IgD-negative memory B cell (primary cell): ENCODE measurements around the gene DISP2. TPM values are rescaled to one million over a fixed set of nuclear protein-coding genes. Genes with fewer than 3 reads are reported as not detected.

Experiments used
- H3K27ac Mint-ChIP-seq, 3 donors: one replicate each; pipeline ENCODE4 v1.8.0; 2020 to 2022; ENCODE audit warnings: mild to moderate bottlenecking in 3 of 3, mixed read lengths in 3 of 3, moderate library complexity in 1 of 3
- H3K27me3 Mint-ChIP-seq: one replicate; pipeline ENCODE4 v1.8.0; 2021; ENCODE audit warnings: mixed read lengths
- H3K36me3 Mint-ChIP-seq: one replicate; pipeline ENCODE4 v1.8.0; 2020; ENCODE audit warnings: mild to moderate bottlenecking, mixed read lengths
- H3K4me1 Mint-ChIP-seq, 3 donors: one replicate each; pipeline ENCODE4 v1.8.0; 2020 to 2022; ENCODE audit warnings: mixed read lengths in 3 of 3, mild to moderate bottlenecking in 1 of 3
- H3K4me3 Mint-ChIP-seq, 4 donors: one replicate each; pipeline ENCODE4 v1.8.0; 2020 to 2022; ENCODE audit warnings: mild to moderate bottlenecking in 4 of 4, mixed read lengths in 4 of 4, moderate library complexity in 3 of 4
- H3K9me3 Mint-ChIP-seq, 3 donors: one replicate each; pipeline ENCODE4 v1.8.0; 2020 to 2021; ENCODE audit warnings: mixed read lengths in 3 of 3, mild to moderate bottlenecking in 1 of 3
- polyA plus RNA-seq: library from polyadenylated mRNA; unstranded; fragments of 300-500 nt; fragmentation: Illumina TruSeq; gene quantifications from one replicate; pipeline ENCODE4 v1.2.3, GENCODE V29; 2021

DISP2 gene
- polyA plus RNA-seq, 1 donor from 2014 or later = 0.19 TPM

GRCh38 chr15:40392986-40393948 lies 35.2 kb downstream of the DISP2 start:
- H3K36me3 Mint-ChIP-seq = peaks cover 11% of the 10 kb centered on the region
- H3K9me3 Mint-ChIP-seq = no peaks in the 10 kb centered on the region
- H3K27ac Mint-ChIP-seq = no peak overlapping the region
- no peaks in the 10 kb centered on the region for H3K27me3 Mint-ChIP-seq
- H3K4me1 Mint-ChIP-seq = peaks cover 3 to 7% (median 3%) of the 10 kb centered on the region in 3 donors
- no peak overlapping the region for H3K4me3 Mint-ChIP-seq

GRCh38 chr15:40397688-40398412 lies 39.8 kb downstream of the DISP2 start:
- peak overlapping the region in 2 of 3 donors; percentile 23 to 67 for H3K27ac Mint-ChIP-seq
- H3K9me3 Mint-ChIP-seq = peaks cover 0 to 2% (median 0%) of the 10 kb centered on the region in 3 donors
- H3K36me3 Mint-ChIP-seq = peaks cover 7% of the 10 kb centered on the region
- H3K4me3 Mint-ChIP-seq = peak overlapping the region in 3 of 4 donors; percentile 25 to 81 (median 29)
- peaks cover 14 to 15% (median 15%) of the 10 kb centered on the region in 3 donors for H3K4me1 Mint-ChIP-seq
- H3K27me3 Mint-ChIP-seq = no peaks in the 10 kb centered on the region

- Mint-ChIP-seq H3K27me3 (no peaks in the 10 kb centered on the region), H3K9me3 (peaks cover 0 to 2% (median 0%) of the 10 kb centered on the region in 3 donors), H3K4me1 (peaks cover 14 to 15% (median 15%) of the 10 kb centered on the region in 3 donors), H3K27ac (no peak overlapping the region), H3K36me3 (peaks cover 5% of the 10 kb centered on the region), H3K4me3 (peak overlapping the region; percentile 17 to 81 (median 27))
Measured at GRCh38 chr15:40398413-40398873, 40.4 kb downstream of the DISP2 start.

GRCh38 chr15:40399370-40399769 lies 41.4 kb downstream of the DISP2 start:
- H3K27me3 Mint-ChIP-seq = no peaks in the 10 kb centered on the region
- H3K27ac Mint-ChIP-seq = no peak overlapping the region
- H3K4me3 Mint-ChIP-seq = no peak overlapping the region
- peaks cover 2% of the 10 kb centered on the region for H3K36me3 Mint-ChIP-seq
- H3K9me3 Mint-ChIP-seq = peaks cover 0 to 2% (median 0%) of the 10 kb centered on the region in 3 donors
- H3K4me1 Mint-ChIP-seq = peaks cover 15 to 17% (median 16%) of the 10 kb centered on the region in 3 donors

GRCh38 chr15:40405501-40406381 lies 47.7 kb downstream of the DISP2 start, which contains the start of gene IVD:
Gene IVD (plus strand): TSS chr15:40405795. CDS start chr15:40405828, 33 bp downstream.
- Mint-ChIP-seq H3K27ac (peak within 1 kb of the TSS; percentile 64 to 95 (median 89)), H3K4me1 (peaks cover 22 to 23% (median 23%) of the 10 kb centered on the region in 3 donors), H3K9me3 (no peaks in the 10 kb centered on the region), H3K27me3 (no peaks in the 10 kb centered on the region), H3K4me3 (peak within 1 kb of the TSS; percentile 87 to 94 (median 91)), H3K36me3 (no peaks in the 10 kb centered on the region)

- H3K27ac Mint-ChIP-seq = peak overlapping the region; percentile 75 to 92 (median 83)
- no peaks in the 10 kb centered on the region for H3K9me3 Mint-ChIP-seq
- no peaks in the 10 kb centered on the region for H3K27me3 Mint-ChIP-seq
- H3K4me1 Mint-ChIP-seq = peaks cover 22 to 25% (median 23%) of the 10 kb centered on the region in 3 donors
- no peaks in the 10 kb centered on the region for H3K36me3 Mint-ChIP-seq
- peak overlapping the region; percentile 79 to 94 (median 84) for H3K4me3 Mint-ChIP-seq
Measured at GRCh38 chr15:40407330-40407990, 49.4 kb downstream of the DISP2 start.

- Mint-ChIP-seq H3K4me3 (no peak overlapping the region), H3K4me1 (peaks cover 20 to 24% (median 23%) of the 10 kb centered on the region in 3 donors)
Measured at GRCh38 chr15:40409366-40409765, 51.3 kb downstream of the DISP2 start.

GRCh38 chr15:40410476-40410875 lies 52.5 kb downstream of the DISP2 start:
- no peaks in the 10 kb centered on the region for H3K9me3 Mint-ChIP-seq
- no peaks in the 10 kb centered on the region for H3K27me3 Mint-ChIP-seq
- H3K4me1 Mint-ChIP-seq = peaks cover 14 to 19% (median 16%) of the 10 kb centered on the region in 3 donors
- H3K36me3 Mint-ChIP-seq = no peaks in the 10 kb centered on the region
- H3K27ac Mint-ChIP-seq = peak overlapping the region in 1 of 3 donors; percentile 59
- H3K4me3 Mint-ChIP-seq = peak overlapping the region in 1 of 4 donors; percentile 58

More at GRCh38 chr15:40409366-40409765, 51.3 kb downstream of the DISP2 start:
- Mint-ChIP-seq H3K27ac (peak overlapping the region in 1 of 3 donors; percentile 43), H3K27me3 (no peaks in the 10 kb centered on the region), H3K36me3 (no peaks in the 10 kb centered on the region), H3K9me3 (no peaks in the 10 kb centered on the region)

GRCh38 chr15:40412095-40412759 lies 54.2 kb downstream of the DISP2 start:
- no peak overlapping the region for H3K27ac Mint-ChIP-seq

GRCh38 chr15:40413036-40413435 lies 55.0 kb downstream of the DISP2 start:
- Mint-ChIP-seq H3K4me3 (no peak overlapping the region), H3K27me3 (no peaks in the 10 kb centered on the region), H3K4me1 (peaks cover 0 to 6% (median 0%) of the 10 kb centered on the region in 3 donors), H3K36me3 (peaks cover 1% of the 10 kb centered on the region), H3K27ac (no peak overlapping the region), H3K9me3 (no peaks in the 10 kb centered on the region)

More at GRCh38 chr15:40412095-40412759, 54.2 kb downstream of the DISP2 start:
- no peaks in the 10 kb centered on the region for H3K27me3 Mint-ChIP-seq
- no peaks in the 10 kb centered on the region for H3K36me3 Mint-ChIP-seq
- peaks cover 5 to 9% (median 6%) of the 10 kb centered on the region in 3 donors for H3K4me1 Mint-ChIP-seq
- no peak overlapping the region for H3K4me3 Mint-ChIP-seq
- no peaks in the 10 kb centered on the region for H3K9me3 Mint-ChIP-seq

GRCh38 chr15:40414816-40415215 lies 56.8 kb downstream of the DISP2 start:
- H3K9me3 Mint-ChIP-seq = no peaks in the 10 kb centered on the region
- H3K36me3 Mint-ChIP-seq = peaks cover 1% of the 10 kb centered on the region
- no peaks in the 10 kb centered on the region for H3K27me3 Mint-ChIP-seq
- peaks cover 0 to 4% (median 0%) of the 10 kb centered on the region in 3 donors for H3K4me1 Mint-ChIP-seq
- no peak overlapping the region for H3K27ac Mint-ChIP-seq
- H3K4me3 Mint-ChIP-seq = no peak overlapping the region

- Mint-ChIP-seq H3K9me3 (no peaks in the 10 kb centered on the region), H3K4me3 (no peak overlapping the region), H3K27ac (no peak overlapping the region), H3K27me3 (no peaks in the 10 kb centered on the region), H3K36me3 (peaks cover 1% of the 10 kb centered on the region), H3K4me1 (peaks cover 0 to 4% (median 0%) of the 10 kb centered on the region in 3 donors)
Measured at GRCh38 chr15:40415226-40415625, 57.2 kb downstream of the DISP2 start.

- no peaks in the 10 kb centered on the region for H3K27me3 Mint-ChIP-seq
- H3K27ac Mint-ChIP-seq = no peak overlapping the region
- no peak overlapping the region for H3K4me3 Mint-ChIP-seq
- H3K36me3 Mint-ChIP-seq = peaks cover 1% of the 10 kb centered on the region
- peaks cover 0 to 4% (median 0%) of the 10 kb centered on the region in 3 donors for H3K4me1 Mint-ChIP-seq
- no peaks in the 10 kb centered on the region for H3K9me3 Mint-ChIP-seq
Measured at GRCh38 chr15:40416056-40416455, 58.0 kb downstream of the DISP2 start.
